ENCODE results near the gene P2RY8.
"Not testable (repeated sequence)": the region's sequence is repeated elsewhere in the genome, so short reads cannot be mapped to it uniquely, and the experiment has no call there.

Gene P2RY8, protein sequence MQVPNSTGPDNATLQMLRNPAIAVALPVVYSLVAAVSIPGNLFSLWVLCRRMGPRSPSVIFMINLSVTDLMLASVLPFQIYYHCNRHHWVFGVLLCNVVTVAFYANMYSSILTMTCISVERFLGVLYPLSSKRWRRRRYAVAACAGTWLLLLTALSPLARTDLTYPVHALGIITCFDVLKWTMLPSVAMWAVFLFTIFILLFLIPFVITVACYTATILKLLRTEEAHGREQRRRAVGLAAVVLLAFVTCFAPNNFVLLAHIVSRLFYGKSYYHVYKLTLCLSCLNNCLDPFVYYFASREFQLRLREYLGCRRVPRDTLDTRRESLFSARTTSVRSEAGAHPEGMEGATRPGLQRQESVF

DNA sequence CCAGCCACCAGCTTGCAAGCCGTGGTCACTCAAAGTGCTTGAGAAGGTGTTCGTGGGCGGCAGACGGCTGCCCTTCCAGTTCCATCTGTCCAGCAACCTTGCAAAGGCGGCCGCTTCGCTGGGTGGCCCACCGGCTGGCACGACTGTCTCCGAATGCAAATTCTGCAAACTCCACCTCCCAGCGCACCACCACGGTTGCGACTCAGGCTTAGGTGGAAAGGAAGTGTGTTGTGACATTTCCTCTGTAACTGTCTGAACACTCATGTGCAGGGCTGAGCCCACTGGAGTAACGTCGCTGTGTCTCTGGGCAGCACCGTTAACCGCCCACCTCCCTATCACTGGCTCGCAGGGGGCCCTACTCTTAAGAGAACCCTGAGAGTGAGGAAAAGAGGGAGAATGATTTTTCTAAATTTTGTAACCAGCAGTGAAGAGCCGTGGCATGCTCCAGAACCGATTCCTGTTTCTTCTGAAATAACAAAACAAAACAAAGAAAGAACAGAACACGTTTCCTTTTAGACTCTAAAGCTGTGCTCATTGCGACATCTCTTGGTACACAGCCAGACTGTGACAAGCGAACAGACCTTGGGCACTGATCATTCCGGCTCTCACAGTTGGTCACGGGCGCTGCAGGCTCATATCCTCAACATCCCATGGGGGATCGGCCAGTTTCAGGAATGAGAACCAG is at the start of gene P2RY8:
P2RY8 (minus strand) TSS at position 155 of the 685 bp plus-strand sequence. CDS start 70,627 bp downstream, outside the sequence.
- DNase-seq (ENCODE audit: low read depth), result peak; percentile 19

DNA sequence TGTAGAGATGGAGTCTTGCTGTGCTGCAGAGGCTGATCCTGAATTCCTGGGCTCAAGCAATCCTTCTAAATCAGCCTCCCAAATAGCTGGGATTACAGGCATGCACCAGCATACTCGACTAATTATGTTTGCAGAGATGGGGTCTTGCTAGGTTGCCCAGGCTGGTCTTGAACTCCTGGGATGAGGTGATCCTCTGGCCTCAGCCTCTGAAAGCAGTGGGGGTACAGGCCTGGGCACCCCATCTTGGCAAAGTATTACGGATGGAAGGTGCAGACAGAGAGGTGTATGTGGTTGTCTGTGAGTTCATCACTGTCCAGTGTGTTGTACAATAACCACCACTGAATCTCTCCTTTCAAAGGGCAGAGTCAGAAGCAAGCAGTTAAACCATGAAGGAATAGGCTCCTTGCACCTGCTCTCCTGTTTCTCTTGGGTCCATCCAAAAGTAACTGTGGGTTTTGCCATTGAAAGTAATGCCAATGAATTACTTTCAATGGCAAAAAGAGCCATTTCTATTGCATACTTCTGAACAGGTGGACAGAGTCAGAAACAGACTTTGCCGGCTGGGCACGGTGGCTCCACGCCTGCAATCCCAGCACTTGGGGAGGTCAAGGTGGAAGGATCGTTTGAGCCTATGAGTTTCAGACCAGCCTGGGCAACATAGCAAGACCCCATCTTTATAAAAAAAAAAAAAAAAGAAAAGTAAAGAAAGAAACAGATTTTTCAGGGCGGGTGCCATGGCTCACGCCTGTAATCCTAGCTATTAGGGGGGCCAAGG is 47.4 kb upstream of the P2RY8 start:
- no peak for DNase-seq (ENCODE audit: low read depth)

DNA sequence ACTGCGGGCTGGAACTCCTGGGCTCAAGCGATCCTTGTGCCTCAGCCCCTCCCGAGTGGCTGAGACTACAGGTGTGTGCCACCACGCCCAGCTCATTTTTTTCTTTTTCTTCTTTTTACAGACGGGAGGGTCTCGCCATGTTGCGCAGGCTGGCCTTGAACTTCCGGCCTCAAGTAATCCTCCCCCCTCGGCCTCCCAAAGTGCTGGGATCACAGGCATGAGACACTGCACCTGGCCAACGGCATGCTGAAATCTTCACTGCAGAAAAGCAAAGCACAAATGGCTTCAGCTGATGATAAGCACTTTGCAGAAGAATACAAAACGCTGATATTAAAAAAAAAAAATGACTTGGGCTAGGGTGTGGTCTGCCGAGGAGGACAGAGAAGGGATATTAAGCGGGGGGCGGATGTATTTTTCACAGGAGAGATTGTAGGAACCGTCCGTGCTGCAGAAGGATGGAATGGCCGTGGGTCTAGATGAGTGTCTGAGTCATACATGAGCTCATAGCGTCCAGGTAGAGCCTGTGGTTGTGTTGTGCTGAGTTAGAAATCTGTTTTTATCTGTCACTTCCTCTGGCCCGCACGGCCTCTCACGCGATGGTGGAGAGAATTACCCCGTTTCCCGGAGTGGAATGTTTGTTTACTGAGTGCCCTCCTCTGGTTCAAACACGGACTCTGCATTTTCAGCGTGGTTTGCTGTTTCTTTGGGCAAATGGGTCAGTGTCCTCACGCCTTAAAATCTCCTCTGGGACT is 45.9 kb upstream of the P2RY8 start:
- DNase-seq (ENCODE audit: low read depth), result peak; percentile 93

DNA sequence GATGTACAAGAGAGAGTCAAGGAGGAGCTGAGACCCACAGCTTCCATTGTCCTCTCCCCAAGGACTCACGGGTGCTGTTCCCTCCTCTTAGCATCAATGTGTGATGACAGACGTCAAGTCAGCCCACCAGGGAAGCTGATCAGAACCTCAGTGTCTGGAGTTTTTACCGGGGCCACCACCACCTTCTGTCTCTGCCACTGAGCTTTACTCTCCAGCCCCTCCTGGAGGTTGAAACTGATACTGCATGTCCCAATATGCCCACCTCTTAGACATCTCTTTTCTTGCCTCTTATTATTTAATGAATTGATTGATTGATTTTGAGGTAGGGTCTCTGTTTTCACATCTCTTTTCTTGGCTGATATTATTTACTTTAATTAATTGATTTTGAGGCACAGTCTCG is 44.1 kb upstream of the P2RY8 start:
- peak; percentile 59 for DNase-seq (ENCODE audit: low read depth)

DNA sequence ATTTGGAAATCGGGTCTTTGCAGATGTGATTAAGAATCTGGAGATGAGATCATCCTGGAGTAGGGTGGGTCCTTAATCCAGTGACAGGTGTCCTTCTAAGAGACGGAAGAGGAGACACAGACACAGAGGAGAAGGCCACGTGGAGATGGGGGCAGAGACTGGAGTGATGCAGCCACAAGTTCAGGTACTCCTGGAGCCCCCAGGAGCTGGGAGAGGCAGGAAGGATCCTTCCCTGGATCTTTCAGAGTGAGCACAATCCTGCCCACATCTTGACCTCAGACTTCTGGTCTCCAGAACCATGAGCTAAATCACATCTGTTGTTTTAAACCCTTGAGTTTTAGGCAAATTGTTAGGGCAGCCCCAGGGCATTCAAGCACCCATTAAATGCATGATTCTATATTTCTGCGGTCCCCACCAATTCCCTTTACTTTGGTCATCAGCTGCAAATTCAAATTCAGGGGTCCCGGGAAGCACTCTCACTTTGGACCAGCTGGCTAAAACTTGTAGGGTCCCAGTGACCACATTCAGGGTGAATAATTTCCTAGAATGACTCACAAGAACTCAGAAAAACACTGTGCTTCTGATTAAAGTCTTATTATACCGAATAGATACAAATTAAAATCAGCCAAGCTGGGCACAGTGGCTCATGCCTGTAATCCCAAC is 41.7 kb upstream of the P2RY8 start:
- peak; percentile 40 for DNase-seq (ENCODE audit: low read depth)

DNA sequence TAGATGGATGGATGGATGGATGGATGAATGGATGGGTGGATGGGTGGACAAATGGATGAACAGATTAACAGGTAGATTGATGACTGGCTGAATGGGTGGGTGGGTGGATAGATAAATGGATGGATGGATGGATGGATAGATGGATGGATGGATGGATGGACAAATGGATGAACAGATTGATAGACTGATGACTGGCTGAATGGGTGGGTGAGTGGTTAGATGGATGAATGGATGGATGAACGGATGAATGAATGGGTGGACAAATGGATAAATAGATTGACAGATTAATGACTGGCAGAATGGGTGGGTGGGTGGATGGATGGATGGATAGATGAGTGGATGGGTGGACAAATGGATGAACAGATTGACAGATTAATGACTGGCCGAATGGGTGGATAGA is 40.9 kb upstream of the P2RY8 start:
- DNase-seq (ENCODE audit: low read depth), result no peak

DNA sequence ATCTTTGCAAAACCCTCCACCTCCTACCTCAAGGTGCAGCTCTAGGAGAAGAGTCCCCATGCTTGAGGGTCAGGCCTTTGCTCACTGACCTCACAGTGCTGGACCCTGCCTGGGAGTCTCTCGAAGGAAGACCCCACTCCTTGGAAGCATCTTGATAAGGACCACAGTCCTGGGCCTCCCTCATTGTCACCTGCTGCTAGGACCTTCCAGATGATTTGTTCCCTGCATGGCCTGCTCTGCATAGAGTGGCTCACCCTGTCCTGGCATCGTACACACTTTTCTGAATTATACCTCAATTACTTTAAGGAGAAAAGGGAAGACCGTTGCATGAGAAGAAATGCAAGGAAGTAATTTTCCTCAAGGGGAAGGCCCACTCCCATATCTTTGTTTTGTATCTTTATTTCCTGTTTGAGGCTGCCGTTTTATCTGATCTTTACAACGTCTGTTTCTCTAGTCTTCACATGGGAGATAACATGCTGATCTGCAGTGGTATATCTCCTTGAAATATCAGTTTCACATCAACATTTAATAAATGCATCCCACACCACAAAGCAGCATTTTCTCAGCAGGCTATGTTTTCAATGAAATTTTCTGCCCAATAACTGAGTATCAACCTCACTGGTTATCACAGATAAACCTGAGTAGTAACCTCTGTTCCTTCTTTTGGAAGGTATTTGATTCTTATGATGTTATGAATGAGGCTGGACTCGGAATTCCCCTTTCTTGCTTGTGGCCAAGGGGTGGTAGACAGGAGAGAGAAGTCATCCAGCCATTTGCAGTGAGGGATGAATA is 39.4 kb upstream of the P2RY8 start:
- no peak for DNase-seq (ENCODE audit: low read depth)

DNA sequence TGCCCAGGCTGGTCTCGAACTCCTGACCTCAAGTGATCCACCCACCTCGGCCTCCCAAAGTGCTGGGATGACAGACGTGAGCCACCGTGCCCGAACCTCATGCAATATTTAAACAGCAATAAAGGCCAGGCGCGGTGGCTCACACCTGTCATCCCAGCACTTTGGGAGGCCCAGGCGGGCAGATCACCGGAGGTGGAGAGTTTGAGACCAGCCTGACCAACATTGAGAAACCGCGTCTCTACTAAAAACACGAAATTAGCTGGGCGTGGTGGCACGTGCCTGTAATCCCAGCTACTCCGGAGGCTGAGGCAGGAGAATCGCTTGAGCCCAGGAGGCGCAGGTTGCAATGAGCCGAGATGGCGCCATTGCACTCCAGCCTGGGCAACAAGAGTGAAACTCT is 37.2 kb upstream of the P2RY8 start:
- not testable (repeated sequence) for DNase-seq (ENCODE audit: low read depth)

DNA sequence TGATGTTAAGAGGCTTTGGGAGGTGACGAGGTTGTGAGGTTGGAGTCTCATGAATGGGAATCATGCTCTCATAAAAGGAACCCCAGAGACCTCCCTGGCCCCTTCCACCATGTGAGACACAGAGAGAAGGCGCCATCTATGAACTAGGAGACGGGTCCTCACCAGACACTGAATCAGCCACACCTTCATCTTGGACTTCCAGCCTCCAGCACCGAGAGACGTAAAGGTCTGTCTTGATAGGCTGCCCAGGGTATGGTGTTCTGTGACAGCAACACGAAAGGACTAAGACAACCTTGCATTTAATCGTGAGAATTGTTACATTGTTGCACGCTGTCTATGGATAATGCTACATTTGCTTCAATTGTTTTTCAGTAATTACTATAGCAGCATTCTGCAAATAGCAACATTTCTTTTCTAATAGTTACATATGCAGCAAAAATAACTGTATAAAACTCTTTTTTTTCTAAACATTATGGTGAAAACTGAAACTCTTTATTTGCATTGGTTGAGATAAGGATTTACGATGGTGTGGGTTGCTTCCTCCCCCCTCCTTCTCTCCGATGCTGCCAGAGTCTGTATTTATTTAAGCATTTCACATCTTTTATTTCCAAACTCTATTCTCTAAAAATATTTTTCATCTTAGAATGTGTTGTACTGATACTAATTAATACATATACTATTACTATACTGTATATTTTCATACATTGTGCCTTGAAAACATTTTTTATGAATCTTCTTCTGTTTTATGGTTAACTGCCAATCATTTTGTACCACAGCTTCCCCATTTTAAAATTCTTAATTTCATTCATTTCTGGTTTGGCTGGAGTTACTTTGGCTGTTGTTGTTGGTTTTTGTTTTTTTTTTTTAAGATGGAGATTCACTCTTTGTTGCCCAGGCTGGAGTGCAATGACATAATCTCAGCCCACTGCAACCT is 28.0 kb upstream of the P2RY8 start:
- no peak for DNase-seq (ENCODE audit: low read depth)

DNA sequence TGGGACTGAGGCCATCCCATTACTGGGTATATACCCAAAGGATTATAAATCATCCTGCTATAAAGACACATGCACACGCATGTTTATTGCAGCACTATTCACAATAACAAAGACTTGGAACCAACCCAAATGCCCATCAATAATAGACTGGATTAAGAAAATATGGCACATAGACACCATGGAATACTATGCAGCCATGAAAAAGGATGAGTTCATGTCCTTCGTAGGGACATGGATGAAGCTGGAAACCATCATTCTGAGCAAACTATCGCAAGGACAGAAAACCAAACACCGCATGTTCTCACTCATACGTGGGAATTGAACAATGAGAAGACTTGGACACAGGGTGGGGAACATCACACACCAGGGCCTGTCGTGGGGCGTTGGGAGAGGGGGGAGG is 27.1 kb upstream of the P2RY8 start:
- not testable (repeated sequence) for DNase-seq (ENCODE audit: low read depth)

DNA sequence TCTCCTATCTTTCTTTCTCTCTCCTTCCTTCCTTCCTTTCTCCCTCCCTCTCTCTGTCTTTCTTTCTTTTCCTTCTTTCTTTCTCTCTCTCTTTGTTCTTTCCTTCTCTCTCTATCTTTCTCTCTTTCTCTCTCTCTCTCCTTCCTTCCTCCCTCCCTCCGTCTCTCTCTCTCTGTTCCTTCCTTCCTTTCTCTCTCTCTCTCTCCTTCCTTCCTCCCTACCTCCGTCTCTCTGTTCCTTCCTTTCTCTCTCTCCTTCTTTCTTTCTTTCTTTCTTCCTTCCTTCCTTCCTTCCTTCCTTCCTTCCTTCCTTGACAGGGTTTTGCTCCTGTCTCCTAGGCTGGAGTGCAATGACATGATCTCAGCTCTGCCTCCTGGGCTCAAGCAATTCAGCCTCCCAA is 24.2 kb upstream of the P2RY8 start:
- no peak for DNase-seq (ENCODE audit: low read depth)

DNA sequence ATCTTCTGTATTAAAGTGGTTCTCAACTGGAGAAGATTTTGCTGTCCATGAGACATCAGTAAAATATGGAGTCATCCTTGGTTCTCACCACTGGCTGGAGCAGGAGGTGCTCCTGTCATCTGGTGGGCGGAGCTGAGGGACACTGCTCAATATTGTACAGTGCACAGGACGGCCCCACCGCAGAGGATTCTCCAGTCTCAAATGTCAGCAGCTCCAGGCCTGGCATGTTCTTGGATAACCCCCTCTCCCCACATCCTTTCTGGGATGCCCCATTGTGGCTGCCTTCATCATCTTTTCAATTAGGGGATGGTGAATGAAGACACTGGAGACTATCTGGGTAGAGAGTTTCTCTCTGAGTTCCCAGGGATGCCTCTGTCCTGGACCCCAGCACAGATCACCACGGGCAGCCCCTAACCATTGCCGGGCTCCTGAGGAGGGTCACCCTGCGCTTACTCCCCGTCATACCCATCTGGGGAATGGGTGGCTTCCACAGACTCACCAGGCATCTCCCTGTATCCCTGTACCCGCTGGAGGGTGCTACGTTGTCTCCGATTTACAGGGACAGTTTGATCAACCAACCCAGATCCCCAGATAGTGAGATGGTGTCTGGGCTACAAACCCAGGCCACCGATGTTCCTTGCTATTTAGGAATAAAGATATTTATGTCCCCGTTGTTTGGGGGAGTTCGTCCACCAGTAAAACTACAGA is 21.9 kb upstream of the P2RY8 start:
- no peak for DNase-seq (ENCODE audit: low read depth)

DNA sequence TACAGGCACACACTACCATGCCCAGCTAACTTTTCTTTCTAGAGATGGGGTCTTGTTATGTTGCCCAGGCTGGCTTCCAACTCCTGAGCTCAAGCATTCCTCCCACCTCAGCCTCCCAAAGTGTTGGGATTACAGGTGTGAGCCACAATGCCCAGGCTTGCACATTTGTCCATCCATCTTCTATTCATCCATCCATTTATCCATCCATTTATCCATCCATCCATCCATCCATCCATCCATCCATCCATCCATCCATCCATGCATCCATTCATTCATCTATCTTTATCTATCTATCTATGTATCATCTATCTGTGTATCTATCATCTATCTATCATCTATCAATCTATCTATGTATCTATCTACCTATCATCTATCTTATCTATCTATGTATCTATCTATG is 20.5 kb upstream of the P2RY8 start:
- not testable (repeated sequence) for DNase-seq (ENCODE audit: low read depth)

DNA sequence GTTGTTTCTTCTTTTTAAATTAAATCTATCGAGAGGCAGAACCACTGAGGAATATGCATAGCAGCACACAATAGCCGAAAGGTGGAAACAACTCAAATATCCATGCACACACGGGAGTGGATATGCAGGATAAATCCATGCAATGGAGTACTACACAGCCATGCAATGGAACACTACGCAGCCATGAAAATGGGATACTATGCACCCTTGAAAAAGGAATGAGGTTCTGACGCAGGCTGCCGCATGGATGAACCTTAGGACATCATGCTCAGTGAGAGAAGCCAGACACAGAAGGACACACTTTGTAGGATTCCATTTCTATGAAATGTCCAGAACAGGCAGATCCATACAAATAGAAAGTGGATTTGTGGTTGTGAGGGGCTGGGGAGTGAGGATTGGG is 18.4 kb upstream of the P2RY8 start:
- no peak for DNase-seq (ENCODE audit: low read depth)

DNA sequence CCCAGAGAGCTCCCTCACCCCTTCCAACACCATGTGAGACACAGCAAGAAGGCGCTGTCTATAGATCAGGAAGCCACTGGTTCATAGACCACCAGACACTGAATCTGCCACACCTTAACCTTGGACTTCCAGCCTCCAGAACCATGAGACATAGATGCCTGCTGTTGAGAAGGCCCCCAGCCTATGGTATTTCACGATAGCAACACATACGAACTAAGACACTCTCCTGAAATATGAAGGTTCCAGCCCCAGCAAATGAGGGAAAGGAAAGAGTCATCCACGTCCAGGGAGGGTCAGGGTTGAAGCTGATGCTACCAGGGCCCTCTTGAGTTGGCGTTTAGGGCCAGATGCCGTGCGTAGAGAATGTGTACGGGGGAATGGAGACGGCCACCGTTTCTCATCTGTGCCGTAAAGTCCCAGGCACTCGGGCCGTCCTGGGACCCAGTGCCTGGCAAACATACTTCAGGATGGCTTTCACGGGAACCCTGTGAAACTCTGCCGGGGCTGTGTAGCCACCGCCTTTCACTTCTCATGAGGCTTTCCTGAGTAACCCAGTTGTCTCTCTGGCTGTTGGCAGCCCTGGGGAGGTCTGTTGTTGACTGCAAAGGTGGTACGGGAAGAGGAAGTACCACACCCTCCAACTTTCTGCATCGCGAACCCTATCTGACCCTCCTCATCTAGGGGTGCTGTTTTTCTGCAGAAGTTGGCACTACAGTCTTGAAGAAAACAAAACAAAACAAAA is 17.7 kb upstream of the P2RY8 start:
- no peak for DNase-seq (ENCODE audit: low read depth)

DNA sequence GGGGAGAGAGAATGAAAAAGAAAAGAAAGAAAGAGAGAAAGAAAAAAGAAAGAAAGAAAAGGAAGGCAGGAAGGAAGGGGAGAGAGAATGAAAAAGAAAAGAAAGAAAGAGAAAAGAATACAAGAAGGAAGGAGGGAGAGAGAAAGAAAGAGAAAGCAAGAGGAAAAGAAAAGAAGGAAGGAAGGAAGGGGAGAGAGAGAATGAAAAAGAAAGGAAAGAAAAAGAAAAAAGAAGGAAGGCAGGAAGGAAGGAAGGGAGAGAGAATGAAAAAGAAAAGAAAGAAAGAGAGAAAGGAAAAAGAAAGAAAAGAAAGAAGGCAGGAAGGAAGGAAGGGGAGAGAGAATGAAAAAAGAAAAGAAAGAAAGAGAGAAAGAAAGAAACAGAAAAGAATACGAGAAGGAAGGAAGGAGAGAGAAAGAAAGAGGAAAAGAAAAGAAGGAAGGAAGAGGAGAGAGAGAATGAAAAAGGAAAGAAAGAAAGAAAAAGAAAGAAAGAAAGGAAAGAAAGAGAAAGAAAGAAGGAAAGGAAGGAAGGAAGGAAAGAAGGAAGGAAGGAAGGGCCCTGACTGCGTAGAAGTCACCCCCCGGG is 15.1 kb upstream of the P2RY8 start:
- DNase-seq (ENCODE audit: low read depth), result no peak

DNA sequence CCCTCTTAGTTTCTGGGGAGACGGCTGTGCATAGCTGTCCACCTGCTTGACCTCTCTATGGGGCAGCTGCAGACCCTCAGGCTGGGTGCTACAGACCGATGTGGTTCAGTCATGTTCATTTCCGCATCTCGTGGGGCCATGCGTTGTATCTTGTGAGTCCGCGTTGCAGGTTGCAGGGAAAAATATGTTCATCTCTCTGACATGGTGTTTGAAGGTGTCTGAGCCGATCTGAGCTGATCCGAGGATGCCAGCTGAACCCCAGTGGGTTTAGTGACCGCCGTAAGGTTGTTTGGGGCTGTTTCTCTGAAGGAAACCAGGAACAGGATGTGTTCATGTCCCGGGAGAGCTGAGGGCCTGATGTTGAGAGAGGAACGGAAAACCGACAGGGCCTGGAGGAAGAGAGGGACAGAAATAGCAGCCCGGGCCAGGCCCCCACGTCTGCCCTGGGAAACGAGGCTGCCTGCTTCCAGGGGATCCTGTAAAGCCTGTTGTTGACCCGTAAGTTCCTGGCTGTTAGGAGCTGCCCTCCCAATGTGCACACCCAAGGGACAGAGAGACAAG is 9.8 kb upstream of the P2RY8 start:
- DNase-seq (ENCODE audit: low read depth), result no peak
